Eye (tissue), 1 donor: ENCODE measurements around the gene ODC1.

Experiments
- DNase-seq: peaks from one replicate; pipeline ENCODE4 v3.0.0-alpha.2; 2015

ODC1 gene

DNA sequence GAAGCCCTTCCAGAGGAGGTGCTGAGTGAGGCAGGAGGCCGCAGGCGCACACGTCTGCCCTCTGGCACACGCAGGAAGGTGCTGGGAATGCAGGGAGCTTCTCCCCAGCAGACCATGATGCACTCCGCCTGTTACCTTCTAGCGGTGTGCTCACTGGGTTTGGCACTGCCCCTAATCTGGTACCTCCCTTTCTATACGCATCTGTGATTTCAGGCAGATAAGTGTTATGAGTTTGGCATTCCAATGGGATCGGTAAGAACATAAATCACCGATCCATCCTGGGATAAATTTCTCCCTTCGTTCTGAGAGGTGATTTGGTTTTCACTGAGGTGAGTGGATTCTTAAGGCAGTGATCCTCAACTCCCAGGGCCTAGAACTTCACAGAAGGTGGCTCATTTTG is 34.6 kb downstream of the ODC1 start:
- no peak for DNase-seq

DNA sequence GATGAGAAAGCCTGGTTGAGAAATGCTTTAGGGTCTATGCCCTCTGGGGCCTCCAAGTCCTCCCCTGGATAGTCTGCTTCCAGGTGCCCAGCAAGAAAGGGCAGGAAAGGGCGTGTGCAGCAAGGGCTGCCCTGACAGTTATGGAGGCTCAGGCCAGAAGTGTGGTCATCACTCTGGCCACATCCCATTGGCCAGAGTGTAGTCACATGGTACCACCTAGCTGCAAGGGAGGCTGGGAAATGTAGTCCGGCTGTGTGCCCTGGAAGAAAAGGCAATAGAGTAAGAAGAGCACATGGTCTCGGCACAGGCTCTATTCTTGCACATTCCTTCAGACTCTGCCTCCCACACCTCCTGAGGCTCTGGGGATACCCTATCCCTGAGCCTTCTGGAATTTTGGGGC is 35.7 kb downstream of the ODC1 start:
- DNase-seq = peak; percentile 72

DNA sequence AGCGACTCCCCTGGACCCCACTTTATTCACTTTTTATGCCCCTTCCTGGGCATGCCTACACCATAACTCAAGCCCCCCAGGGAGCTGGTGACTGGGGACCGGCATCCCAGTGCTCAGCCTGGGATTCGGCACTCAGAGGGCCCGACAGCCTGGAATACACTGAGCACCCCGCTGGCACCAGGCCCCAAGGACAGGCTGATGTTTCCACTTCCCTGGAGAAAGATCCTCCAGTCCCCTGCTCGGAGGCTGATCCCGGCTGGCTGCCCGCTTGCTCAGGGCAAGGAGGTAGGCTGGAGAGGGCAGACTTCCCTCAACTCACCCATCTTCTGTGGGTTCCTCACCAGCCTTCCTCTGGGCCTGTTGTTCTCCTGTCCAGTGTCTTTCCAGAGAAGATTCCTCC is 36.6 kb downstream of the ODC1 start:
- DNase-seq = no peak

DNA sequence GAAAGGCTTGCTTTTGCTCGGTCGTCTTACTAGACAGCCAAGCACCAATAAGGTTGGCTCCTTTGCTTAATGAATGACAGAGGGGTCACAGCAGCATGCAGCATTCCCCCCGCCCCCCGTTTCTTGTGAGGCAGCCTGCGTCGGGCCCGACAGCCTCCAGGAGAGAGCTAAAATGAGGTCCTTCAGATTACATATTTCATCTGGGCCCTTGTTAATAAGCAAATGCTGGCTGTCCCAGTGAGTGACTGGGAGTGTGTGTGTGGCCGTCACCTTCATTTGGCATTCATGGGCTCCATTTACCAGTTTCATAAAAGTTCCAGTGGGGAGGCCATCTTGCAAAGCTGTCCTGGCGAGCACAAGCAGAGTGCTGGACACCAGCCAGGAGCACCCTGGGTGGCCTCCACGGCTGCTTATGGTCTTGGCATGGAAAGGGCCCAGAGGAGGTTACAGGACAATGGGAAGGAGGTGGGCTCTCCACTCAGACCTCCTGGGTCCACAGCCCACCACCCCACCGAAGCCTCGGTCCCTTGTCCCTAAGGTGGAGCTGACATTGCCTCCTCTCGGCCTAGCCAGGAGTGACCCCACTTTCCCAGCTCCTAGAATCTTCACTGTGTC is 37.2 kb downstream of the ODC1 start:
- peak; percentile 46 for DNase-seq

DNA sequence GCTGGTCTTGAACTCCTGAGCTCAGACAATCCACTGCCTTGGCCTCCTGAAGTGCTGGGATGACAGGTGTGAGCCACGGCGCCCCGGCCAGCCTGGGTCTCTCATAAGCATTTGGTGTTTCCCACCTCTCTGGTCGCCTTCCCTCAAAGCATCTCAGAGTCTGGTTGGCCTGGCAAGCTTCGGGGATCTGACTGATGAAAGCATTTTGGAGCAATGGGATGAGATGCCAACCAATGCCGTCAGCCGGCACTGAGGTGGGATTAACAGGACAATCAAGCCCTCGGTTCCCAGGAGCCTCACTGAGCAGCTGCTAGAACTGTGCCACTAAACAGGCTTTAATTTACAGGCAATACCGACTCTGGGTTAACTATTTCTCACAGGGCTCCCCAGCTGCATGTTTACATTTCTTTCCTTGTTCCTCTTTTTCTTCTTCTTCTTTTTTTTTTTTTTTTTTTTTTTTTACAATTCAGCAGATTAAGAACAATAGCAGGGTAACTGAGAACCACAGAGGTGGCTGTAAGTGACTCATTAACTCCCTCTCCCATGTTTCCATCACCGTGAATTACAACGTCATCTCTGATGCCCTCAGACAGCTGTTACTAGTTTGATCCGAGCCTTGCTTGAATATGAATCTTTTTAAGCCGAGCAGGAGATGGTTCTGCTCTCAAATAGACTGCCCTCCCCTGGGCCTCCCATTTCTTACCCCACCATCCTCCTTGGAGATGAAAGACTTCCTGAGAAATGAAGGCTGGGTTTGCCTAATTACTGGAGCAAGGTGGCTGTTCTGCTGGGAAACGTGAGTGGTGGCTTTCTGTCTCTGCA is 37.9 kb downstream of the ODC1 start:
- DNase-seq = peak; percentile 74

DNA sequence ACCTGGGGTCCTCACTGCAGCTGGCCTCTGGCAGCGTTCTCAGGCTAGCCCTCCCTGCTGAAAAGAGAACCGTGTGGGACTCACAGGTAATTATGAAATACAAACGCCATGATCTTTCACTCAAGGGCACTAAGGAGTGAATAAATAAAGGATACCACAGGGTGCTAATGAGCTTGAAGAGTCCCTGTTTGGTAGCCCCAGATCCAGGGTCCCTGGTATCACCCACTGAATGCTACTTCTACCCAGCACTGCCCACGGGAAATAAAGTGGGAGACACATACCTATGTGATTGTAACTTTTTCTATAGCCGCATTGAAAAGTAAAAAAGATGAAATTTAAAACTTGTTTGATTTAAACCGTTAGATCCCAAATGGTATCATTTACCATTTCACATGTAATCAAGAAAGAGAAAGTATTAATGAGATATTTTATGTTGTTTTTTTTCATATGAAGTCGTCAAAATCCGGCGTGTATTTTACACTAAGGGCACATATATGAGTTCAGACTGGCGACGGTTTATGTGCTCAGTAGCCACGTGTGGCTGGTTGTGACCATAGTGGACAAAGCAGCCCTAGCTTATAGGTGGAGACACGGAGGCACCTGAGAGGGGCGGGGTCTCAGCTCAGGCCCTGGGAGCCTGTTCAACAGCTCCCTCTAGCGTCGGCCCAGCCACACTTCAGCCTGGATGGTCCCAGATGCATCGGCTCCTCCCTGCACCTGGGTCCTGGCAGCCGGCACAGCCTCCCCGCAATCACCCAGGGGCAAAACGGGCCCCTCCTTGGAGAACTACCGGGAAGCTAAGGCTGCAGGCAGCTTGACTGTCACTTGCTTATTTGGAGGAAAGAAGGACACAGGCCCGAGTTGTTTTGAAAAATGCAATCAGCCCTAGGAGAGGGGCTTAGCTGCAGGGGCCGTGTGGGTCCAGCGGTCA is 39.2 kb downstream of the ODC1 start:
- peak; percentile 94 for DNase-seq

DNA sequence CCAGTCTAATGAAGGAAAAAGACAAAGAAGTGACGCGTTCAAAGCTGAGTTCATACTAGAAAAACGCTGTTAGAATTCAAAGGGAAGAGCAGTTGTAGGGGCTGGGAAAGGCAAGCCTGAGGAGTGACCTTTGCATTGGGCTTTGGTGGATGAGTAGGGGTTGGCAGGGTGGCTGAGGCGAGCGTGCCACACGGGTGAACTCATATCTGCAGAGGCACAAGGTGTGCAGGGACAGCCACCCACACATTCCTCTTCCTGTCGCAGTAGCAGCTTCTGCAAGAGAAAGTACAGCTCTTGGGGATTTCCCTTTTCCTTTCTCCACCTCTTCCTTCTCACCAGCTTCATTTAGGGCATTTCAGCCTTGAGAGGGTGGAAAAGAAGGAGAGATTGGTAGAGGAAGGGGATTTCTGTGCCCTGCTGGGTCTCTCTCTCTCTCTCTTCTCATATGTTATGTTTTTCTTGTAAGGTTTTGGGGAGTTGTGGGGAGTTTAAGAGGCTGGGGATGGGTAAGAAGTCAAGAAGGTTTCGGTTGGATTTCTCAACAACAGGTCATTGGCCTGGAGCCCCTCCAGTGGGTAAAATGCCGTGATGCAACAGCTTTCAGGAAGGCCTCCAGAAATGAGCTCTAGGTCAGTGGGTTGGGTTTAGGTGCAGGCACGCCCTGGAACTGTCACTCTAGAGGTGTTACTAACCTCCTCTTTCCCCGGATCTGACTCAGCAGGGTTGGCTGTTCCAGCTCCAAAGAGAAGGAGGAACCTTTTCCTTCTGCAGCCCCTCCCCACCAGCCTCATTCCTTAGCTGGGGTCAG is 40.1 kb downstream of the ODC1 start:
- no peak for DNase-seq

DNA sequence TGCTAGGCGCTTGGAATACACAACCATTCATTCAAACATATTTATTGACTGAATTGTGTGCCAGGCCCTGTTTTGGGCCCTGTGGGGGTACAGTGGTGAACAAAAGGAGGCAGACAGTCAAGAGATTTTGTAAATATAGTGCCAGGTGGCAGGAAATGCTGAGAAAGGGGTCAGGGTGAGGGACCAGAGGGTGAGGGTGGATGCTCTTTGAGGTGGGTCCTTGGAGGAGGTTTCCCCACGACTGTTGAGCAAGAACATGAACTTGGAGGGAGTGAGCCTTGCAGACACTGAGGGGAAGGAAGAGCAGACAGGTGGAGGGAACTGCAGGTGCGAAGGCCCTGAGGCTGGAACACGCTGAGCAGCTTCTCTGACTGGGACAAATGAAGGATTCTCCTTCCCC is 40.7 kb downstream of the ODC1 start:
- DNase-seq = no peak

DNA sequence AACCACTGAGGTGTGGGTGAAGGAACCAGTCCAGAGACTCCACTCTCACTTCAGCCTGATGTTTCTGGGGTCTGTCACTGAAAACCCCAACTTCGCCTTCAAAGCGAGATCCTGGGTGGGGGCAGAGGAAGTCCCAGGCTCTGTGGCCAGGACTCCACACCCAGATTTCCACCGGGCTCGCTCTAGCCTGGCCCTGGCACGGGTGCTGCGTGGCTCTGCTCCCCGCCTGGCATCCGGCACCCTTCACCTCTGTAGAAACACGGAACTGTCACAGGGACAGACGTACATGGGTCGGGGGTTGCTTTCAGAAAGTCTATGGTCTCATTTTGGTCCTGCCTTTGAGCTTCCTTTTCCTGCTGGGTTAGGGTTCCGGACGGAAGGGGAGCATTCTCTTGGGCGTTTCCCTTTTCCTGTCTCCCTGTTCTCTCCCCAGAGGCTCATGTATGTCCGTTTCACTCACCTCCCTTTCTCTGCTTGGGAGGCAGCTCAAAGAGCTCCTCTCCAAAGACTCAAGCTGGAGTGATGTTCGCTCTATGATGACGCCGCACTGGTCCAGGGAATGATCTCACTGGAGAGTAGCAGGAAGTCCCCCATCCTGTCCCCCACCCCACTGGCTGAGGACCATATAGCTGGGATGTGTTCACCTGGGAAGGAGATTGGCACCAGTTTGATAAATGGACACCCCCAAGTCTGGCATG is 41.5 kb downstream of the ODC1 start:
- DNase-seq = no peak

DNA sequence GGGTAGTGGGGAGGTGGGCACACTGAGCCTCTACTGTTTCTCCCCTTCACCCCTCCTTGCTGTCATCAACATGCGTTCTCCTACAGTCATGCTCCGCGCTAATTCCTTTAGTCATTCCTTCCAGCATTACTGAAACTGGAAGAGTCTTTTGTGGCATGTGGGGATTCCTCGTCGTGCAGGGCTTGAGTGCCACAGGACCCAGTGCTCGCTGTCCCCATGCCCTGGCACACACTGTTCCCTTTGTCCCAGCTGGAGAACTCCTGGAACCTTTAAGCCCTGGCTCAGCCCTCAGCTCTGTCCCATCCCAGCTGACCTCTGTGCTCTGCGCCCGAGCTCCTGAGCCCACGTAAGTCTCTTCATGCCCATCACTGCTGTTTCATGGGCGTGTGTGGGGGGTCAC is 42.1 kb downstream of the ODC1 start:
- no peak for DNase-seq

DNA sequence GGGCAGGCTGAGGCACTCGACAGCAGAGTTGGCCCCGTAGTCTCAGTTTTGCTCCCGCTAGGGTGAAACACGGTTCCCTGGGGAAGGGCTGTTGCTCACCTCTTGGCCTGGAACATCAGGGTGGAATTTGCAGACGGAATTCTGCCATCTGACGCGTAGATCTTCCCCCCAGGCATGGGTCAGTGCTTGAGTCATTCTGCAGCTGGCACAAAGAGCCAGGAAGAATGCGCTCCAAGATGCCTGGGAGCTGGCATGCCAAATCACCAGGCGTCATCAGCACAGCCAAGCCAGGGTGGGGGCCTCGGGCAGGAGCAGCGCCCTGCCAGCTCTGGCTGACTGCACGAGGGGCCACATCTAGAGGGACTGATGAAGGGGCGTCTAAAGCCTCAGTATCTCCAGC is 42.7 kb downstream of the ODC1 start:
- DNase-seq = peak; percentile 38

DNA sequence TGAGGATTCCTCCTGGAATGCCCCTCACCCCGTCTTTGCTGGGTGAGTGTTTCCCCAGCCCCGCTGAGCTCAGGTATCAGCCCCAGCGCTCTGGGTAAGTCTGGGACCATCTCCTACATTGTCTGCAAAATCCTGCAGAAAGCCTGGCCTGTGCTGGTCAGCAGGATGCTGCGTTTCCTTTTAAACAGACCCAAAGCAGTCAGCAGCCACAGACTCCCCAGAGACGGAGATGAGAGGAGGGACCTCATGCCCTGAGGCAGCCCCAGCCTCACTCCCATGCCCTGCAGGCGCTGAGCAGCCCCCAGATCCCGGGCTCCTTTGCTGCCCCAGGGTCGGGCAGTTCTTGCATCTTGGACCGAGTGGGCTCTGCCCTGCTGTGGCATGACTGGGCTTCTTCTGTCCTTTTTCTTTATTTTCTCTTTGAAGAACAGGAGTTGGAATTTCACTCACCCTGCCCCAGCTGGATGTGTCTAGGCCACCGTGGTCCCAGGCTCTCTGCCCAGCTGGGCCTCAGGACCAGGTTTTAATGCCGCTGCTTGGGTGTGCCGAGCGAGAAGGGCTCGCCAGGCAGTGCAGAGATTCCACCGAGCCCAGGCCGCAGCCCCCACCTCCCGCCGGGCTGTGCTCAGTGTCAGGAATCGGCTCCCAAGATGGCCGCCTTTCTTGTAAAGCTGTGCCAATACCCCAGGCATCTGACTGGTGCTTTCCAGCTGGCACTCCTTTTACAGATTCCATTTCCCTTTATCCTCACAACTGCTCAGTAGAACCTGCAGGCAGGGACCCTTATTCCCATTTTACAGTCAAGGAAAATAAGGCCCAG is 43.6 kb downstream of the ODC1 start:
- peak; percentile 33 for DNase-seq

DNA sequence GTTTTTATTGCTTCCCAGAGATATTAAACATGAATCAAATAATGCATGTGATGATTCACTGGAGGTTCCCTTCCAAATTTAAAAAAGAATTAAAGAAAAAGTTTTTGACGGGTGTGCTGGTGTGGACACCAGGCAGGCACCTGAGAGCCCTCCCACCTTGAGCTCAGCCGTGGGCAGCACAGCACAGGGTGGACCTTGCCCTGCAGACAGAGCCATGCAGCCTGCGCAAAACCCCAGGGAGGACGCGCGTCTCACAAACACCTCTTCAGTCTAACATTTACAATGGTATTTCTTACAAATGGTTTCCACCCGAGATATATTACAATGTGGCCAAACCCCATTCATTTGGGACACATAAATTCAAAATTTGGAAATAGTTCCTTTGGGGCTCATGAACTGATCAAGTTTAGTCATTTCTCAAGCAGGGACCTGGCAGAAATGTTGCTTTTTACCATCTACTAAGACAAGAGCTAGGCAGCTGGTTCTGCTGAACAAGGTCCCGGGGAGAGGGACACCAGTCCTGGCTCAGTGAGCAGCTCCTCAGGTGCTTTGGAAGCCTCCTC is 45.4 kb downstream of the ODC1 start:
- DNase-seq = no peak

DNA sequence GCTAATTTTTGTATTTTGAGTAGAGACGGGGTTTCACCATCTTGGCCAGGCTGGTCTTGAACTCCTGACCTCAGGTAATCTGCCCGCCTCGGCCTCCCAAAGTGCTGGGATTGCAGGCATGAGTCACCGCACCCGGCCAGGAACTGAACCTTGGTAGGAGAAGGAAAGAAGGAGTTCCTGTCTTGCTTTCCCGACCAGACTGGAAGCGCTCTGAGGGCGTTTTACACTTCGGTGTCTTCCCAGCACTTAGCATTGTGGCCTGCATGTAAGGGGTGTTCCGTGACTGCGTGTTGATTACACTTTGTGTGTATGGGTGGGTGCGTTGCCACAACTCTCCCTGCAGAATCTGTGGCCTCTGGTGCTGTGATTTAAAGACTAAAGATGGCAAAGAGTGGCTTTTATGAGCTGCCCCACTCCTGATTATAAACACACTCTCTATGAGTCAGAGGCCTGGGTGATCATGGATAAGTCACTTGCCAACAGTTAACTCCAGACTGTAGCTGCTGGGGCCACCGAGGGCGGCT is 46.0 kb downstream of the ODC1 start:
- DNase-seq = no peak

DNA sequence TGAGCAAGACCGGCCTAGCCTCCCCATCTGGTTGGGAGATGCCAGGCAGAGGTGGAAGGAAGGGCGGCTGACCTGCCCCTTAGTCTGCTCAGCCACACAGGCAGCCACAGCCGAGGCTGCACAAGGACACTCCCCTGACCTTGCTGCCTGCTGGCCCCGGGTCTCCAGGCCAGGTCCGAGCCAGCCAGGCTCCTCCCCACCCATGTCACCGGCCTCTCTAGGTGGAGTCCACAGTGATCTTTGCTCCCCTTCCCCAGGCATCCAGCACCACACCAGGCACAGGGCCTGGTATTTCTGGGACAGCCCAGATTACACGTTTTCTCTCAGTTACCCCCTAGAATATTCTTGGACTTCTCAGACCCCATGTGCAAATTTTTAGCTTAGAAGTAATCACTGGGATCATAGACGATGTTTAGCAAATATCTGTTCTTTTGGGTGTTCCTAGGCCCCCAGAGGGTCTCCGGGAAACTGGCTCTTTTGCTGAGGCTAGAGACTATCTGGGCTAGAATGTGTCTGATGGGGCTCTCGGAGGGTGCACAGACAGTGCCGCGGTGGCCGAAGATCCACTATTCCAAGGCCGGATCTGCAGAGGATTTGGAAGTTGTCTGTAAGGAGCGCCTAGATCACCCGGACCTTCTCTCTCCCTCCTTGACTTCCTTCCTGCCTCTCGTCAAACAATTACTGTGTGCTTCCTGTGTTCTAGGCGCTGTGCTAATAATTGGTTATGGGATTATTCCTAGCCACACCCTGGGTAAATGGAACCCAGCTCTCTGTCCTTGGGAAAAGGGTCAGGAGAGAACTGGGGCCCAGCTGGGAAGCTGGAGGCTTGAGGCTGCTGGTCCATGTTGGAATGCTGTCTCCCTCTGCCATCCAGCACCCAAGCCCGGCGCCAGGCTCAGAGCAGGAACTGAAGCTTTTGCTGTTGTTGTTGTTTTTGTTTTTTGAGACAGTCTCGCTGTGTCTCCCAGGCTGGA is 46.9 kb downstream of the ODC1 start:
- no peak for DNase-seq

DNA sequence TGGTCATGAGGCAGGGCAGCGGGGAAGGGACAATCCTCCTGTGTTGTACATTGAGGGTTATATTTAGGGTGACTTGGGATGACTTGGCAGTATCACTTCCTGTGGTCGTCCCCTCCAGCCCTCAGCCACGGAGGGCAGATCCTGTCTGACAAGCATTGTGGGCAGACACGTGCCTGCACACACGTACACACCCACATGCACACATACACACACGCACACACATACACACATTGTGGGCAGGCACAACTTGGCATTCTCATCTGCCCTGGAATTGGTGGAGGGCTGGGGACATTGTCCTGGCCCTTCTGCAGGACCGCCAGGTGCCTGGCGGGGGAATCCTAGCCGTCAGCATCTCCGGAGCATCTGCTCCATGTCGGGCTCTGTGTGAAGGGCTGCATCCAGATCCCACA is 47.6 kb downstream of the ODC1 start:
- DNase-seq = no peak

DNA sequence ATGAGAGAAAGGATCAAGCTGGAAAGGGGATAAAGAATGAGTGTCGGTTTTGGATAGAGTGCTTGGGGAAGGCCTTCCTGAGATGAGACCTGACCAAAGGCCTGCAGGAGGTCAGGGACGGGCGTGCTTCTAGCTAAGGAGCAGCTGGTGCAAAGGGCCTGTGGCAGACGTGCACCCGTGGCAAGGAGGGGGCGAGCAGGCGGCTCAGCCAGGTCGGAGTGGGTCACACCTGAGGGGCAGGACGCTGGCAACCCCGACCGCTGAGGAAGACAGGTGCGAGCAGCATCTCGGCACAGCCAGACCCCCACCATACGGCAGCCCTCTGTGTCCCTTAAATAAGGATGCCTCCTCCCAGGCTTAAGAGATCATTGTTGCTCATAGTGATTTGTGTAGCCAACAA is 48.1 kb downstream of the ODC1 start:
- DNase-seq = no peak

DNA sequence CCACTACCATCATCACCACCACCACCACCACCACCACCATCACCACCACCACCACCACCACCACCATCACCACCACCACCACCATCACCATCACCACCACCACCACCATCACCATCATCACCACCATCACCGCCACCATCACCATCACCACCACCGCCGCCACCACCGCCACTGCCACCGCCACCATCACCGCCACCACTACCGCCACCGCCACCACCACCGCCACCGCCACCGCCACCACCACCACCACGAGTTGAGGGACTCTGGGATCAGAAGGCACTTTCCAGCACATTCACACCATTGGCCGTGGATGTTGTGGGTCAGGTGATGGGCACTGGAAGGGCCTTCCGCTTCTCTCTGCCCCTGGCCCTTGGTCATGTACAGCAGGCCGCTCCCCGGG is 48.8 kb downstream of the ODC1 start:
- no peak for DNase-seq

DNA sequence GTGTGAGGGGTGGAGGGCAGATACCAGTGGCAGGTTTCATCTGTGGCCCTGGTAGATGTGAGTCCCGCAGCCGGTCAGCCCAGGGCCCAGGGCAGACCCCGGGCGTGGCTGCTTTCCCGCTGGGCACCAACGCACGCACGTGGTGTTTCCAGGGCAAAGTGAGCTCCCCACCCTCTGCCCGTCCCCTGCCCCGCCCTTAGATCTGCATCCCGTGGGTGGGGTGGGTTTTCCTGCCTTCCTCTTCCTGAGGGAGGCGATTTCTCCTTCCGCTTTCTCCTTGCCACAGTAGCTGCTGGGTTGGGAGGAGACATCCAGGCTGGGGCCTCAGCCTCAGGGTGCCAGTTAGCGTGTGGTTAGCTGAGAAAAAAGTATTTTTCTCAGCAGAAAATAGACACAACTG is 49.6 kb downstream of the ODC1 start:
- DNase-seq = no peak
